GM12878 (cell line): ENCODE measurements around the gene IFT25. TPM values are rescaled to one million over a fixed set of nuclear protein-coding genes. Genes with fewer than 3 reads are reported as not detected.

Experiments used
- ATAC-seq: fragments of 200-7000 bp; cut with Tn5 transposase; 3 replicates; pipeline ENCODE4 v1.9.1; 2020; ENCODE audit warnings: mild to moderate bottlenecking, moderate library complexity
- BruUV-seq: library from RNA; stranded (reverse); fragments of 400-500 nt; replicated peaks from 2 replicates; lab custom pipeline; 2021; lab: Mats Ljungman, UMichigan
- CTCF ChIA-PET: fragments of 300-600 bp; sonication (Branson Sonifier 250); formaldehyde crosslinking; extraction: SDS; loops from one replicate; lab custom pipeline; 2021; ENCODE audit warnings: inconsistent platforms; lab: Yijun Ruan, JAX
- POLR2A ChIA-PET: fragments of 350-600 bp; formaldehyde crosslinking; extraction: SDS; loops from one replicate; lab custom pipeline; 2021; ENCODE audit warnings: inconsistent platforms; lab: Charles Lee
- RAD21 ChIA-PET: fragments of 300-600 bp; sonication (Branson Sonifier 250); formaldehyde crosslinking; loops from one replicate; lab custom pipeline; 2023; ENCODE audit warnings: antibody characterized with exemption; ENCODE audit not compliant: unreplicated experiment; lab: Charles Lee
- SMC1A ChIA-PET: fragments of 300-600 bp; sonication (Branson Sonifier 250); formaldehyde crosslinking; loops from one replicate; lab custom pipeline; 2023; ENCODE audit not compliant: unreplicated experiment, uncharacterized antibody; lab: Charles Lee
- DNase-seq: peaks from one replicate; pipeline ENCODE4 v3.0.0-alpha.2; 2011; ENCODE audit warnings: low read depth, low spot score
- FAIRE-seq: peaks from 3 replicates; lab custom pipeline; 2011; peaks lifted over from hg19 to GRCh38; lab: Jason Lieb, UNC
- H2AFZ ChIP-seq: 2 replicates; pipeline ENCODE4 v1.6.0; 2011; ENCODE audit warnings: low read depth, low read length, control low read depth; ENCODE audit not compliant: control insufficient read depth
- H3K27ac ChIP-seq: 2 replicates; pipeline ENCODE4 v1.5.1; 2011; ENCODE audit warnings: control low read depth; ENCODE audit not compliant: control insufficient read depth, insufficient read depth
- H3K27me3 ChIP-seq, 2 experiments: replicated peaks in 1 of 2; 2 replicates each; pipeline versions ENCODE4 v1.6.0 to v1.6.1; 2011; ENCODE audit warnings: low read length in 1 of 2; ENCODE audit not compliant: control insufficient read depth in 2 of 2, insufficient read depth in 2 of 2
- H3K36me3 ChIP-seq, 2 experiments: 2 replicates each; pipeline ENCODE4 v1.5.1; 2011; ENCODE audit warnings: low read length in 1 of 2; ENCODE audit not compliant: control insufficient read depth in 2 of 2, insufficient read depth in 2 of 2
- H3K4me1 ChIP-seq: 2 replicates; pipeline ENCODE4 v1.6.1; 2011; ENCODE audit warnings: mild to moderate bottlenecking, low read length, moderate library complexity, mixed read lengths; ENCODE audit not compliant: control insufficient read depth, insufficient read depth
- H3K4me2 ChIP-seq: 2 replicates; pipeline ENCODE4 v1.6.0; 2011; ENCODE audit warnings: control low read depth; ENCODE audit not compliant: control insufficient read depth, insufficient read depth
- H3K4me3 ChIP-seq: fragments of 200-600 bp; sonication (generic); 2 replicates; pipeline ENCODE4 v1.5.1; 2016
- H3K79me2 ChIP-seq: 2 replicates; pipeline ENCODE4 v1.6.0; 2011; ENCODE audit warnings: low read length; ENCODE audit not compliant: control insufficient read depth, insufficient read depth
- H3K9ac ChIP-seq: 2 replicates; pipeline ENCODE4 v1.8.0; 2011; ENCODE audit warnings: low read length, control low read depth, mixed read lengths; ENCODE audit not compliant: control insufficient read depth, insufficient read depth
- H3K9me3 ChIP-seq: replicated peaks from 3 replicates; pipeline ENCODE4 v1.5.1; 2011; ENCODE audit warnings: mild to moderate bottlenecking, low read length; ENCODE audit not compliant: control insufficient read depth, insufficient read depth
- H4K20me1 ChIP-seq: 2 replicates; pipeline ENCODE4 v1.6.0; 2011; ENCODE audit not compliant: control insufficient read depth, insufficient read depth
- CHD2 ChIP-seq: IDR thresholded peaks from 2 replicates; pipeline ENCODE4 v1.6.1; 2011; ENCODE audit warnings: low read depth, low read length, improper control_type of control experiment, borderline replicate concordance
- DPF2 ChIP-seq: fragments of 450-650 bp; IDR thresholded peaks from 2 replicates; pipeline ENCODE4 v1.6.1; 2017; ENCODE audit warnings: mild to moderate bottlenecking
- IRF4 ChIP-seq: IDR thresholded peaks from 2 replicates; pipeline ENCODE4 v1.6.1; 2011; ENCODE audit warnings: low read depth, low read length
- KLF5 ChIP-seq: fragments of 450-650 bp; IDR thresholded peaks from 2 replicates; pipeline ENCODE4 v1.6.1; 2014; ENCODE audit warnings: mild to moderate bottlenecking; ENCODE audit not compliant: partially characterized antibody
- MYB ChIP-seq: fragments of 150-350 bp; IDR thresholded peaks from 2 replicates; pipeline ENCODE4 v1.6.1; 2014; ENCODE audit warnings: mild to moderate bottlenecking, low read depth, low read length, borderline replicate concordance
- NR2C2 ChIP-seq: IDR thresholded peaks from 2 replicates; pipeline ENCODE4 v1.6.1; 2011; ENCODE audit warnings: borderline replicate concordance, low read depth; ENCODE audit not compliant: control insufficient read depth, insufficient read length
- PAX5 ChIP-seq: IDR thresholded peaks from 2 replicates; pipeline ENCODE4 v1.6.1; 2011; ENCODE audit warnings: low read depth, low read length, borderline replicate concordance
- RB1 ChIP-seq: fragments of 450-650 bp; formaldehyde crosslinking; IDR thresholded peaks from 2 replicates; pipeline ENCODE4 v1.6.1; 2017; ENCODE audit warnings: mild to moderate bottlenecking, borderline replicate concordance
- RELA ChIP-seq: fragments of 450-650 bp; IDR thresholded peaks from 2 replicates; pipeline ENCODE4 v1.8.0; 2014; ENCODE audit warnings: borderline replicate concordance; ENCODE audit not compliant: partially characterized antibody
- SIX5 ChIP-seq: IDR thresholded peaks from 2 replicates; pipeline ENCODE4 v1.6.1; 2011; ENCODE audit warnings: mild to moderate bottlenecking, low read depth, low read length, moderate library complexity; ENCODE audit not compliant: severe bottlenecking
- TBL1XR1 ChIP-seq: IDR thresholded peaks from 2 replicates; pipeline ENCODE4 v1.6.1; 2012; ENCODE audit warnings: low read depth, low read length, improper control_type of control experiment
- ZNF622 ChIP-seq: fragments of 450-650 bp; IDR thresholded peaks from 2 replicates; pipeline ENCODE4 v1.6.1; 2017; ENCODE audit warnings: mild to moderate bottlenecking, inconsistent platforms
- WGBS: methylation state at CpG from one replicate; pipeline ENCODE4 v1.1.6; 2016; ENCODE audit warnings: low lambda C conversion rate; ENCODE audit not compliant: insufficient replicate concordance, insufficient coverage; ENCODE audit errors: missing lambda C conversion rate; 5-methylcytosine and 5-hydroxymethylcytosine counted together
- in situ Hi-C: fragments of 300-500 bp; cut with MboI; formaldehyde crosslinking; loops from 9 replicates; pipeline ENCODE4 v1.14.3; 2018; ENCODE audit warnings: mixed read lengths
- intact Hi-C: fragments of 100-400 bp; cut with micrococcal nuclease; formaldehyde crosslinking; loops from one replicate; pipeline ENCODE4 v1.14.2; 2022; ENCODE audit not compliant: unreplicated experiment
- polyA plus RNA-seq, 11 experiments: library from polyadenylated mRNA; depleted of rRNA in 4 of 11; unstranded in 6 of 11; stranded (reverse) in 5 of 11; fragments of >200 nt; fragmentation: Nextera tagmentation in 4 of 11; fragmentation: Illumina TruSeq in 1 of 11; extraction: Ambion mirVana in 4 of 11; extraction: Trizol in 1 of 11; gene quantifications; 1 replicate in 1 of 11; 2 replicates in 10 of 11; pipeline versions ENCODE4 v1.2.1 to v1.2.3, GENCODE V29; 2011 to 2016; ENCODE audit warnings: inconsistent platforms in 2 of 11, missing spikeins in 2 of 11, low read depth in 1 of 11
- total RNA-seq, 4 experiments: library from RNA; depleted of rRNA in 3 of 4; stranded (reverse); fragments of >200 nt in 3 of 4; fragmentation: Illumina TruSeq in 1 of 4; extraction: Trizol in 1 of 4; gene quantifications; 2 replicates each; pipeline versions ENCODE4 v1.2.1 to v1.2.3, GENCODE V29; 2013 to 2021
- TF ChIP-seq, protein P1 (sequence below): IDR thresholded peaks from 2 replicates; pipeline ENCODE4 v1.6.1; 2011; ENCODE audit warnings: low read depth, mild to moderate bottlenecking, low read length, moderate library complexity, borderline replicate concordance; ENCODE audit errors: extremely low read depth
- TF ChIP-seq, protein P2 (sequence below): IDR thresholded peaks from 2 replicates; pipeline ENCODE4 v1.6.1; 2011; ENCODE audit warnings: low read depth, low read length, improper control_type of control experiment, borderline replicate concordance

Gene IFT25
- total and polyA plus RNA-seq, 10 of the 15 experiments (the other 5 are each of a cell fraction or from before 2014, with no cell fraction given), result 55.7 to 242 (median 131) TPM

DNA sequence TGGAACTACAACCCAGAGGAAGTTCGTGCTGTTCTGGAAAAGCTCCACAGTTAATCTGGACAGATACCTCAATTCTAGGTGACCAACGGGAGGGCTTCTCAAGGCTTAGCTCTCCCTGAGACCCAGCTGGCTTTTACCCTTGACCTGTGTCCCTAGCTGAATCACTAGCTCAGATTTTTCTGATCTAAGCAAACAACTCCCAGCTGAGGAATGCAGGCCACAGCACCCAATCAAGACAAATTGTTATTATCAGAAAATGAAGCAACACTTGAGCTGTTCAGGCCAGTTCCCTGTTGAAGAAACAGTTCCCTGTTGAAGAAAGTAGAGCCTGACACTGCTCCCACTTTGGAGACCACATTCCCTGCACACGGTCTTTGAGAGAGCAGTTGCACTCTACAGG, 35.6 kb downstream of the IFT25 start:
- no peaks in the 10 kb centered on the region for H3K4me1 ChIP-seq
- SMC1A ChIA-PET, result interaction anchor here (0.7 to 3.5 kb wide), 2 partner anchors 9 to 74 kb away, joined by 3 to 9 read pairs; no protein-coding TSS in a partner anchor
- no peak for ATAC-seq
- BruUV-seq, result no TSS peak
- 87% methylated on average over 3 of the region's 3 CpGs for WGBS
- no peak overlapping the region for H3K4me2 ChIP-seq
- H3K27me3 ChIP-seq, result no peaks in the 10 kb centered on the region
- DNase-seq, result no peak
- H3K9ac ChIP-seq, result no peak overlapping the region
- TF ChIP-seq MYB, result no peak
- TF ChIP-seq PAX5, result no peak
- TF ChIP-seq KLF5, result no peak
- TF ChIP-seq, protein P1, sequence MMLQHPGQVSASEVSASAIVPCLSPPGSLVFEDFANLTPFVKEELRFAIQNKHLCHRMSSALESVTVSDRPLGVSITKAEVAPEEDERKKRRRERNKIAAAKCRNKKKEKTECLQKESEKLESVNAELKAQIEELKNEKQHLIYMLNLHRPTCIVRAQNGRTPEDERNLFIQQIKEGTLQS, result no peak
- TF ChIP-seq RELA, result no peak
- no peak for TF ChIP-seq NR2C2
- TF ChIP-seq DPF2, result no peak
- POLR2A ChIA-PET, result no interaction called here
- FAIRE-seq, result no peak
- intact Hi-C loops (no loop called here), in situ Hi-C loops (no loop called here)
- RAD21 ChIA-PET, result interaction anchor here (0.9 kb wide), 2 partner anchors 35 to 49 kb away, joined by 3 to 4 read pairs; partner anchors contain the start of gene IFT25
- no peak overlapping the region for H3K4me3 ChIP-seq
- H2AFZ ChIP-seq, result no peak overlapping the region
- H3K27ac ChIP-seq, result no peak overlapping the region
- H4K20me1 ChIP-seq, result no peaks in the 10 kb centered on the region
- H3K36me3 ChIP-seq, result peaks cover 0 to 9% of the 10 kb centered on the region in 2 experiments; a peak in 1 of 4 replicates
- no peaks in the 10 kb centered on the region for H3K79me2 ChIP-seq
- CTCF ChIA-PET, result interaction anchor here (0.9 to 1.9 kb wide), 5 partner anchors 10 to 52 kb away, joined by 3 to 6 read pairs (median 4); no protein-coding TSS in a partner anchor
- H3K9me3 ChIP-seq, result no peaks in the 10 kb centered on the region

DNA sequence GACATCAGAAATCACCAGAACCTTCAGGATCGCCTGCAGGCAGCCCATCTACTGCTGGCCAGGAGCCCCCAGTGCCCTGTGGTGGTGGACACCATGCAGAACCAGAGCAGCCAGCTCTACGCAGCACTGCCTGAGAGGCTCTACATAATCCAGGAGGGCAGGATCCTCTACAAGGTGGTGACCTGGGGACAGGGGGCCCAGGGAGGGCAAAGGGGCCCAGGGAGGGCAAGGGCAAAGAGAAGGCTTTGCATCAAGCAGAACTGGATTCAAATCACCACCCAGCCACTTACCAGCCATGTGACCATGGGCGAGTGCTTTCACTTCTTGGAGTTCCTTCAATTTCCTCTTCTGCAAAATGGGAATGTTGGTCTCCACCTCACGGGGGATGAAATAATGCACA, 39.4 kb downstream of the IFT25 start:
- H3K9ac ChIP-seq, result no peak overlapping the region
- ChIA-PET RAD21 (no interaction called here), SMC1A (no interaction called here), CTCF (interaction anchor here (1.4 kb wide), 1 partner anchor 45 kb away, joined by 3 read pairs; no protein-coding TSS in a partner anchor), POLR2A (no interaction called here)
- no peaks in the 10 kb centered on the region for H3K9me3 ChIP-seq
- no peaks in the 10 kb centered on the region for H3K79me2 ChIP-seq
- H3K4me2 ChIP-seq, result no peak overlapping the region
- no peak overlapping the region for H2AFZ ChIP-seq
- no peak overlapping the region for H3K27ac ChIP-seq
- no peaks in the 10 kb centered on the region for H3K4me1 ChIP-seq
- H3K4me3 ChIP-seq, result no peak overlapping the region
- BruUV-seq, result no TSS peak
- no peaks in the 10 kb centered on the region for H3K36me3 ChIP-seq
- ATAC-seq, result no peak
- in situ Hi-C loops, result no loop called here
- DNase-seq, result no peak
- 64% methylated on average over 4 of the region's 4 CpGs for WGBS
- H3K27me3 ChIP-seq, result no peaks in the 10 kb centered on the region
- intact Hi-C loops, result no loop called here
- no peaks in the 10 kb centered on the region for H4K20me1 ChIP-seq
- no peak for FAIRE-seq
- TF ChIP-seq RB1 (no peak), IRF4 (no peak), ZNF622 (no peak), SIX5 (no peak), TBL1XR1 (no peak), CHD2 (no peak)
- TF ChIP-seq, protein P2, sequence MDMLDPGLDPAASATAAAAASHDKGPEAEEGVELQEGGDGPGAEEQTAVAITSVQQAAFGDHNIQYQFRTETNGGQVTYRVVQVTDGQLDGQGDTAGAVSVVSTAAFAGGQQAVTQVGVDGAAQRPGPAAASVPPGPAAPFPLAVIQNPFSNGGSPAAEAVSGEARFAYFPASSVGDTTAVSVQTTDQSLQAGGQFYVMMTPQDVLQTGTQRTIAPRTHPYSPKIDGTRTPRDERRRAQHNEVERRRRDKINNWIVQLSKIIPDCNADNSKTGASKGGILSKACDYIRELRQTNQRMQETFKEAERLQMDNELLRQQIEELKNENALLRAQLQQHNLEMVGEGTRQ, result no peak
